GM18519 (cell line): ENCODE results near the gene FTSJ3.

Source experiments
- ATAC-seq: cut with Tn5 transposase; IDR thresholded peaks from one replicate; pipeline ENCODE4 v1.9.1; 2021; ENCODE audit warnings: mild to moderate bottlenecking, moderate library complexity; ENCODE audit not compliant: unreplicated experiment, low FRiP score

Gene FTSJ3

DNA sequence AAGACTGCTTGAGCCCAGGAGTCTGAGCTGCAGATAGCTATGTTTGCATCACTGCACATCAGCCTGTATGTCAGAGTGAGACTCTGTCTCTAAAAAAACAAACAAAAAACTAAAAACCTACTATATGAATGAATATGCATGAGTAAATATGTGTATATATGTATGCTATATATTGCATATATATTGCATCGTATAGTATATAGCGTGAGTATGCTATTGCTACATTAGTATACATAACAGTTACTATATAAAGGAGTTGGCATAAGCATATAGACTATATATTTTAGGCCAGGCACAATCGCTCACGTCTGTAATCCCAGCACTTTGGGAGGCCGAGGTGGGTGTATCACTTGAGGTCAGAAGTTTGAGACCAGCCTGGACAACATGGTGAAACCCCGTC, 37.4 kb downstream of the FTSJ3 start:
- no peak for ATAC-seq

DNA sequence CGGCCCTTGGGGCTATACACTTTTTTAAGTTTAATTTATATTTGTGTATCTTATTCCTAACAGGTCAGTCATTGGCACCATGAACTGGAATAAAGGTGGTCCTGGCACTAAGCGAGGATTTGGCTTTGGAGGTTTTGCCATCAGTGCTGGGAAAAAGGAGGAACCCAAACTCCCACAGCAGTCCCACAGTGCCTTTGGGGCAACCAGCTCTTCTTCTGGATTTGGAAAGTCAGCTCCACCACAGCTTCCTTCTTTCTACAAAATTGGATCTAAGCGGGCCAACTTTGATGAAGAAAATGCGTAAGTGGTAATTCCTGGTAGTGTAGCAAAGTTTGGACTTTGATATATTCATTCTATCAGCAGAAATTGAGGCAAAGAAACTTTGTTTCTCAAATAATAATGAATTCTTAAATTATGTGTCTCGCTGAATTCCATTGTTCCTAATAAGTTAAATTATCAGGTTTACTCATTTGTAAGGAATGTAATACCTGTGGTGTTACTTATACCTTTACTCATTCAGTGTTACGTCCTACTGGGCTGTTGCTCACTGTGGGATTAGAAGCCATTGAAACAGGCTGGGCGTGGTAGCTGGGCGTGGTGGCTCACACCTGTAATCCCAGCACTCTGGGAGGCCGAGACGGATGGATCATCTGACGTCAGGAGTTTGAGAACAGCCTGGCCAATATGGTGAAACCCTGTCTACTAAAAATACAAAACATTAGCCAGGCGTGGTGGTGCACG, 40.3 kb downstream of the FTSJ3 start:
- no peak for ATAC-seq

DNA sequence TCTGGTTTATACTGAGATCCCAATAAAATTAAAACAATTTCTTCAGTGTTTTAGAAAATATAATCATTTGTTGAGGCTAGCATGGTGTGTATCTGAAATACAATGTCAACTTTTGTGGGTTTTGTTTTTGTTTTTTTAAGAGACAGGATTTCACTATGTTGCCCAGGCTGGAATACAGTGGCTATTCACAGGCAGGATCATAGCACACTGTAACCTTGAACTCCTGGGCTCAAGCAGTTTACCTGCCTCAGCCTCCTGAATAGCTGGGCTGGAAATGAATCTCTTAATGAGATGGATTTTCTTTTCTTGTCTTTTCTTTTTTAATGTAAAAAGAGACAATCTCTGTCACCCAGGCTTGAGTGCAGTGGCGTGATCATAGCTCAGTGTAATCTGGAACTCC, 41.3 kb downstream of the FTSJ3 start:
- no peak for ATAC-seq

DNA sequence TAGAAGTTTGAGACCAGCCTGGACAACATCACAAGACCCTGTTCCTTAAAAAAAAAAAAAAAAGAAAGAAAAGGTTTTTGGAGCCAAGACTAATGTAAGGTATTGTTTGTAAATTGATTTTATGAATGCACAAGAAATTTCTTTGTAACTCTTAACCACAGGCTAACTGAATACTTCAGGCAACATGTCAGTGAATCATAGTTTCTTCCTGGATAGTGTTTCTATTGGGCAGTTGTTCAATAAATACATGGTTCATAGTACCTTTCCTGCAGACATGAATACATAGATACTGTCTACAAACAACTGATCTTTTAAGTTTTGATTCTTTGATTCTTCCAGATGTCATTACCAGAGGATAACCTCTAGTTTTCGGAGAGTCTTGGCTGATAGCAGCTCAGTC, 41.9 kb downstream of the FTSJ3 start:
- ATAC-seq = no peak

DNA sequence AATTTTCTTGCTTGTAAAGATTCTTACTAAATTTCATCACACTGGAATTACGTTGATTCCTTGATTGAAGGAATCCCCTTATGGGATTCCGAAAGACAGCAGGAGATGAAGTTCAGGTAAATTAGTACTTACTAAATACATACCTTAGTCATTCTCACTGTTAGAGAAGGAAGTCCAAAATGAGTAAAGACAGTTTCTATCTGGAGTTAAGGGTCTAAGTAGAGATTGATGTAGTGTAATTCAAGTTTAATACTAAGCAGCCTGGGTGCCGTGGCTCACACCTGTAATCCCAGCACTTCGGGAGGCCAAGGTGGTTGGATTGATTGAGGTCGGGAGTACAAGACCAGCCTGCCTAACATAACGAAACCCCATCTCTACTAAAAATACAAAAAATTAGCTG, 43.9 kb downstream of the FTSJ3 start:
- ATAC-seq = no peak

DNA sequence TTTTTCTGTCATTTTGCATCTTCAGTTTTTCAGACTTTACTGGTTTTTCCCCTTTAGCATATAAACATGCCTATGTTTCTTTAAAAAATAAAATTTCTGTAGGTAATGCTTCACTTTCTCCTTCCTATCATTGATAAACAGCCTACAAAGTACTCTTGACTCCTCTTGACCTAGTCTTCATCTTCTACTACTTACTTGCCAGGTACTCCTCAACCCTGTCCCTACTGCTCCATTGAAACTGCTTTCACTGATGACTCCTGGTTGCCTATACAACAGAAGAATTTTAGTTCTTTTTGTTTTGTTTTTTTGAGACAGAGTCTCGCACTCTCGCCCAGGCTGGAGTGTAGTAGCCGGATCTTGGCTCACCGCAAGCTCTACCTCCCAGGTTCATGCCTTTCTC, 46.5 kb downstream of the FTSJ3 start:
- no peak for ATAC-seq

DNA sequence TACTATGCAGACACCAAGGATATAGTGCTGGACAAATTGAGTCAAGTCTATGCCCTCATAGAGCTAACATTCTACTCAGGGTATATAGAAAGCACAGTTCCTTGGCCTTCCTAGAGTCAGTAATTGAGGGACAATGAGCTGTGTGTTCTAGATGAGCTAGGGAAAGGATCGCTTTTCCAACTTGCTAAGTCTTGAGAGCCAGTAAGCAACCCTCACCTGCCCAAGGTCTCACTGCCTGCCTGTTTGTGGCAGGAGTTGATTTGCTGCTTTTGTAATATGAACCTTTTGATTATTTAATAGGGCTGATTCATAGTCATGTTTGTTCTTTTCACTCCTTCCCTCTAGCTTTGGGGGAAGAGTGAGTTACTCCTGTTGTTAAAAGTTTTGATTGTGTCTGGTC, 47.0 kb downstream of the FTSJ3 start:
- no peak for ATAC-seq

DNA sequence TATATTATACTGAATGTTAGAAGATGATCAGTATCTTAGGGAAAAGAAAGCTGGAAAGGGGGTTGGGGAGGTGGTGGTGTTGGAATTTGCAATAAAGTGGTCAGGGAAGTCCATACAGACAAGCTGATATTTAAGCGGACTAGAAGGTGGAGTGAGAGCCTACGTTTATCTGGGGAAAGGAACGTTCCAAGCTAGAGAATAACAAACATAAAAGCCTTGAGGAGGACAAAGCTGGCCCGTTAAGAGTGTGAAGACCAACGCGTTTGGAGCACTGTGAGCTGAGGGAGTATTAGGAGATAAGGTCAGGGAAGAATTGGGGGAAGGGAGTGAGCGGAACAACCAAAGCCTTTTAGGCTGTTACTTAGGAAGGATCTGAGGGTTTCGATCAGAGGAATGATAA, 52.0 kb downstream of the FTSJ3 start:
- ATAC-seq = no peak

DNA sequence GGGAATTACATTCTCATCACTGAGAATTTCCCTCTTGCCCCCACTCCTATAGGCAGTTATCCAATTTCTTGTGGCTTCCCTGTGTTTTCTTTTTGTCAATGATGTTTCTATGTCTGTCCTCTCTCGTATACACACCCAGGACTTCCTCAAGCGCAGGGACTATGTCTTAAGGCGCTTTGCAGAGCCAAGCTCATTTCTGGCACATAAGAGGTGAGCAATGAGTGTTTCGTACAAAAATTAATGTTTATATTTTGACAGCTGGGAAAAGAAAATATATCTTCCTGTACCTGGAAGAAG, 52.5 kb downstream of the FTSJ3 start:
- ATAC-seq = no peak

DNA sequence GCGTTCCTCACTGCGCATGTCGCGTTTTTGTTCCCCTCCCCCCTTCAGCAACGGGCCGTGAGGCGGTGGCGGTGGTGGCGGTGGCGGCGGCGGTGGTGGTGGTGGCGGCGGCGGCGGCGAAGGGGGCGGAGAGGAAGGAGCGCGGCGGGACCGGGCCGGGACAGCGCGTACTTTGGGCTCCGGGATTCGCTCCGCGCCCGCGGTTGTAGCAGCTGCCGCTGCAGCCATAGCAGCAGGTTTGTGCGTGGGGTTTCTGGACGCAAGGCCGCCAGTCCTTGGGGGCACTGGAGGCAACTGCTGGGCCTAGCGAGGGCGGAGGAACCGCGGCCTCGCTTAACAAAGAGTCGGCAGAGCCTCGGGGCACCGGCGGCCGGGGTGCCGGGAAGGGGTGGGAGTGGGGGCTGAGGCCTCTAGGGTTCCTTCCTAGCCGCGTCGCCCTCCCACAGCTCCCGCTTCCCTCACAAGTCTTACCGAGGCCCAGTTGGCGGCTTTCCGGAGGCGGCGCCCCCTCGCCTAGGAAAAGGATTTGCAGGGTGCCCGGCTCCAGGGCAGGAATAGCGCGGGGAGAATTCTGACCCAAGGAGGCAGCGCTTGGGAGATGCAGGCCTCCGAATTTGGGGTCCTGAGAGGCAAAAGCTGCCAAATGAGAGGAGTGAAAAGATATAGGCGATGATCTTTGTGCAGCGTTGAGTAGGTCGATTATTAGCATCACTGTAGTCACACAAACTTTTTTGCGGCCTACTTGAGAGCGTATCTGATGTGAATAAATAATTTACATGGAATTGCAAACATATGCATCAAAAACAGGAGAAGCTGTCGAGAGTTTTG, 53.1 kb downstream of the FTSJ3 start, which contains the start of gene DDX42:
Gene DDX42 (plus strand): TSS at position 30 of the 828 bp plus-strand sequence. CDS start 12,880 bp downstream, outside the sequence.
- ATAC-seq = peak; percentile 4

DNA sequence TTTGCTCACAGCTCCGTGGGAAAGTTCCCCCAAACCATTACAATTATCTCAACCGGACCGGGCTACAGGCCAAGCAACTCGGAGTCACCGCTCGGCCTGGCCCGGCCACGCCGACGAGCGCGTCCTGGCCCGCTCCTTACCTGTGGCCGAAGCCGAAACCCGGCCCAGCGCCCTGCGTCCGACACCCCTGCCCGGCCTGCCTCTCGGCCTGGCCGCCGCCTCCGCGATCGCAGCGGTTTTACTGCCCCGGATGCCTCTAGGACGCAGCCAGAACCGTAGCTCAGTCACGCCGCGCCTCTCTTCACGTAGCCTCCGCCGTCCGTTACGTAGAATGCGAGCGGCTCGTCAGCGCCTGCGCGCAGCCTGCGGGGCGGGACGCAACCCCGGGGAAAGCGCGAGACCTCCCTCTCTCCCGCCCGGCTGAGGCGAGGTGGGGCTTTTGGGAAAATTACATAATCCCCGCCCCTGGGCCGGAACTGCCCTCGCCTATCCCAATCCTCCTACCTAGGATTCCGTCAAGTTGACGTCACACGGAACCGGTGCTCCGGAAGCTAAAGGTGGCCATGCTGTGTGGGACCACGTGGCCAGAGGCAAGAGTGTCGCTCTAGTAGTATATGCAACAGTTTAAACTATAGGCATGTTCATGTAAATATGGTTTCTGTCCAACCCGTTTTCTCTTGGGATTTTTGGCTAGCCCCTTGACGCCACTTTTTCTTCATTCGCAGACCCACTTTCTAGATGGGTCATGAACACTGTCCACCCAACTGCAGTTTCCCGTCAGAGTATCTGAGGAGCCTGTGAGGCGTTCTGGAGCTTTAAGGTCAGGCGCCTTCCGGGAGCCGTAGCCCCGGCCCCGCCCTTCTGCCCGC, 54.0 kb downstream of the FTSJ3 start, which contains the start of gene CCDC47:
Gene CCDC47 (minus strand): TSS at position 326 of the 869 bp plus-strand sequence. CDS start 7,422 bp downstream, outside the sequence.
- ATAC-seq = peak; percentile 76

DNA sequence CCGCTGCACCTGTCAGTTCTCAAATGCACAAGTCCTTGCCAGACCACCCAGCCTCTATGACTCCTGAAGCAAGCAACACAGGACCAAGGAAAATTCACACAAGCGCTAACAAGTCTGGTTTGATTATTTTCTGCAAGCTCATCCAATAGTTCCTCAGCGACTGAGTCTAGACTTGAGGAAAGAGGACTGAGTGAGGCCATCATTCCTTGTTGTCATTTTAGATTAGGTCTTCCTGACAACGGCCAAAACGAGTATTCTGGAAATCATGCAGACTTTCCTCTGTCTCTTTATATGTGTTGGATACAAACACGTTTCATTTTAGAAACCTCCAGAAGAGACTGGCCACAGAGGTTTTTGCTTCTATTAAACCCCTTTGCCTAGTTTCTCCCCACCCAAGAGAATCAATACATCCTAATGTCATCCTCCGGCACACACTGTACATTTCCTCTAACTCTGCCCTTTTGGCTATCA, 54.6 kb downstream of the FTSJ3 start:
- ATAC-seq = no peak
